NB4 (cell line): ENCODE measurements around the gene BCOR.

Experiments used
- CTCF ChIP-seq: IDR thresholded peaks from one replicate; pipeline ENCODE4 v1.5.1; 2012; ENCODE audit warnings: low read depth, low read length
- TF ChIP-seq, protein P1 (sequence below): IDR thresholded peaks from 2 replicates; pipeline ENCODE4 v1.6.1; 2011; ENCODE audit warnings: low read depth, low read length

GRCh38 chrX:40105835-40106675 lies 8.3 kb upstream of the BCOR start:
- TF ChIP-seq, protein P1, sequence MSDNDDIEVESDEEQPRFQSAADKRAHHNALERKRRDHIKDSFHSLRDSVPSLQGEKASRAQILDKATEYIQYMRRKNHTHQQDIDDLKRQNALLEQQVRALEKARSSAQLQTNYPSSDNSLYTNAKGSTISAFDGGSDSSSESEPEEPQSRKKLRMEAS: no peak
- TF ChIP-seq CTCF: no peak
